ENCODE measurements around the gene KDELR3.

GRCh38 chr22:38523029-38523428 lies 55.1 kb downstream of the KDELR3 start:
- TF ChIP-seq CTCF (IDR thresholded peaks at IDR 0.05; ENCODE audit: low read length) = no peak
- TF ChIP-seq EZH2 (IDR thresholded peaks at IDR 0.05; ENCODE audit: borderline replicate concordance, low read length) = no peak

Measured in OCI-LY1 (cell line).